MG63 (cell line): Measurements from ENCODE around the gene FAAH. TPM values are rescaled to one million over a fixed set of nuclear protein-coding genes. Genes with fewer than 3 reads are reported as not detected.

Source experiments
- DNase-seq: peaks from one replicate; pipeline ENCODE4 v3.0.0-alpha.2; 2020
- H3K27me3 ChIP-seq: fragments of 250-450 bp; sonication (Bioruptor Pico); 2 replicates; pipeline ENCODE4 v1.5.1; 2020; ENCODE audit warnings: mild to moderate bottlenecking, moderate library complexity
- H3K36me3 ChIP-seq: fragments of 250-450 bp; sonication (Bioruptor Pico); 2 replicates; pipeline ENCODE4 v1.5.1; 2020; ENCODE audit warnings: mild to moderate bottlenecking, moderate library complexity
- H3K4me3 ChIP-seq: fragments of 250-450 bp; sonication (Bioruptor Pico); 2 replicates; pipeline ENCODE4 v1.5.1; 2020; ENCODE audit warnings: mild to moderate bottlenecking, moderate library complexity
- H3K9me3 ChIP-seq: fragments of 250-450 bp; sonication (Bioruptor Pico); 2 replicates; pipeline ENCODE4 v1.5.1; 2020; ENCODE audit warnings: mild to moderate bottlenecking, moderate library complexity
- total RNA-seq: library from RNA; depleted of rRNA; stranded (reverse); fragments of >200 nt; shearing (Covaris generic); gene quantifications from 2 replicates; pipeline ENCODE4 v1.2.3, GENCODE V29; 2014; ENCODE audit warnings: low replicate concordance; rRNA removed

Gene FAAH
- total RNA-seq, 1 experiment from 2014 or later = 0.16 TPM

DNA sequence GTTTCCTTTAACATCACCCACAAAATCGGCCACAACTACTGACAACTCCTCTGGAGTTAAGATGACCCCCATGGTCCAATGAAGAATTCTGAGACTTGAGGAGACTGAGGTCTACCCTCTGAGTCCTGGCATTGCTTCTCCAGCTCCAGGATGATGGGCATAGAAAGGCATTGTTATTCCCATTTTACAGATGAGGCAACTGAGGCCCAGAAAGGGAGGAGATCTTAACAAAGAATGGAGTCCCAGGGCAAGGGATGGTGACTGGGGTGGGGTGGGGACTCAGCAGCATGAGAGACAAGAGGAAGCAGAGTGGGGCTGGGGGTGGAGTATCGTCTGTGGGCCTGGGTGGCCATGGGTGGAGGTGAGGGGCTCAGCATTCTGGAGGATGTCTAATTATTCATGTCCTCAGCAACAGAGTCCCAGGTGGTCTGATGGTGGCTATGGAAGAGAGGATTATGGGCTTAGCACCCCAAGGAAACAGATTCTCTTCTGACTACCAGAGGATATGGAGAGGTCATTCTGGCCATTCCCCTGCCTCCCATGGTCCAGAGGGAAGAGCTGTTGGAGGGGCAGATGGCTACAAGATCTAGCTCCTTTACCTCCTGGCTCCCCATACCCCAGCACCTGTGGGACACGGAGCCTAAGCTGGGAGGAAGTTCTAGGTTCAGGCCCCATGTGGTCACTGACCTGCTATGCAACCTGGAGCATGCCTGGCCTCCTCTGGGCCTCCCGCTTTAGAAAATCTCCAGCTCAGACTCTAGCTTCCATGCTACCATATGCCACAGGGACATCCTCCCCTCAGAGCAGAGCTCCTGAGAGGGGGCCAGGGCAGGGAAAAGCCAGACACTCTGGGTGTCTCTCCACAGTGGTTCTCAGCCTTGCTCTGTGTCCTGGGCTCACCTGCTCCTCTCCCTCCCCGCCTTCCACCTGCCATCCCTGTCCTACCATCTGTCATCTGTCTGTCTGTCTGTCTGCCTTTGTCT, 58.1 kb downstream of the FAAH start:
- no peak for DNase-seq
- Histone ChIP-seq H3K36me3 (no peaks in the 10 kb centered on the region), H3K4me3 (no peak overlapping the region), H3K9me3 (no peaks in the 10 kb centered on the region), H3K27me3 (no peaks in the 10 kb centered on the region)

DNA sequence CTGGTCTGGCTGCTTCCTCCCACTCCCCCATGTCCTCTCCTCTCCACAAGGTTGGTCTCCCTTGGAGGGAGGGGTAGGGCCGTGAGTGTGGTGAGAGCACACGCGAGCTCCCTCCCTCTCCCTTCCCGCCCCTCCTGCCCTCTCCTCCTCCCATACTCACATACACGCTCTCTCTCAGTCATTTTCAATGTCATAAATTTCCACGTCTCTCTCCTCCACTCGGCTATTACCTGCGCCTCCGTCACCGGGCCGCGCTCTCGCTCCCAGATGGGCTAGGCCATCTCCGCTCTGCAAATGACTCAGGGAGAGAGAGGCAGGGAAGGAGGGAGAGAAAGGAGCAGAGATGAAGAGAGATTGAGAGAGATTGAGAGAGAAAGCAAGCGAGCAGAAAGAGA, 58.8 kb downstream of the FAAH start:
- no peaks in the 10 kb centered on the region for H3K27me3 ChIP-seq
- H3K36me3 ChIP-seq = no peaks in the 10 kb centered on the region
- no peak overlapping the region for H3K4me3 ChIP-seq
- no peaks in the 10 kb centered on the region for H3K9me3 ChIP-seq
- no peak for DNase-seq

DNA sequence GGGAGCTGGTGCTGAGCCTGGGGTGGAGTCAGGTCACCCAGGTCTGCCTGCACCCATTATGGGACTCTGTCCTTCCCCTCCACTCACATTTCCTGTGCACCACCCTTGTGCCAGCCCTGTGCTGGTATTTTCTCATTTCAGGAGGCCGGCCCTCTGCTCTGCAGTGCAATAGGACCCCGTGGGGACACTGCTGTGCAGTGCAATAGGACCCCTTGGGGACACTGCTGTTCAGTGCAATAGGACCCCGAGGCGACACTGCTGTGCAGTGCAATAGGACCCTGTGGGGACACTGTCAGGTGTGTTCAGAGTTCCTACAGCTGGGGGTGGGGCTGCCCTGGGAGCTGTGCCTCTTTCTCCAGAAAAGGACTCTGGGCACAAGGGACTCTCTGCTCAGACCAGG, 59.3 kb downstream of the FAAH start:
- Histone ChIP-seq H3K4me3 (no peak overlapping the region), H3K27me3 (no peaks in the 10 kb centered on the region)

DNA sequence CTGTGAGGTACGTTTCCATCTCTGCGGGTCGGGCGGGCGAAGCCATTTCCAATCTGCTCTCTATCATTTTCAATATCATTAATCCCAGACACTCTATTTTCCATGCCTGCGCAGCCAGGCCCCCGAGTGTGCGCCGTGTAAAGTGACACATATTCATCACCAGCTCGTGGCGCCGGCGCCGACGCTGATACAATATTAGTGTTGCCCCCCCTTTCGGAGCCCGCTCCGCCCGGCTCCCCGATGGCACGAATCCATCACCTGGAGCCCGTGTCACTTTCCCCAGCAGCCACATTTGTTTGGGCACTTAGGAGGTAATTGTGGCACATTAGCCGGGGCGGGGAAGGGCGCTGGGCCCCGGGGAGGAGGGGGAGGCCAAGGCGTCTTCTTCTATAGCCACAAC, 61.8 kb downstream of the FAAH start:
- DNase-seq = no peak
- H3K4me3 ChIP-seq = no peak overlapping the region
- no peaks in the 10 kb centered on the region for H3K36me3 ChIP-seq
- no peaks in the 10 kb centered on the region for H3K27me3 ChIP-seq
- no peaks in the 10 kb centered on the region for H3K9me3 ChIP-seq

More for the DNA sequence above, 59.3 kb downstream of the FAAH start:
- Histone ChIP-seq H3K36me3 (no peaks in the 10 kb centered on the region), H3K9me3 (no peaks in the 10 kb centered on the region)
- DNase-seq = no peak

DNA sequence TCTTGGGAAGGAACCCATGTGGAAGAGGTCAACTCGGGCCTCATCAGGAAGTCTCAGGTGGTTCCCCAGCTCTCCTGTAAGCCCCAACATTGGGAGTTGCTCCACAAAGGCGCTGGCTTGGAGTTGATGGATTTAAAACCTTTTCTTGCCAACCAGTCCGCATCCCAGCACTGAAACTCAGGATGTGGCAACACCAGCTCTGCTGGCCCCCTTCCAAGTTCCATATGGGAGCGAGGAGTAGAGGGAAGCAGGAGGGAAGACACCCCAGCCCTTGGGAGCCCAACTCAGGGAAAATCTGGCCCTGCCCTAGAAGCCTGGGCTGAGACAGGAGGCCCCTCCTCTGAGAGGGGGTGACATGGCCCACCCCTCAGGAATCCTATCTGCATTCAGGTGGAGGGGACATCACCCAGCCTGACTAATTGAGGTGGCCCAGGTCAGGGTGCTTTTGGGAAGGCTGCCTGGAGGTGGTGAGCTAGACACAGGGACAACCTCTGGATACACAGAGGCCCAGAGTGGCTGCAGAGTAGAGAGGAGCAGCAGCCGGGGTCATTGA, 62.4 kb downstream of the FAAH start:
- Histone ChIP-seq H3K9me3 (no peaks in the 10 kb centered on the region), H3K4me3 (no peak overlapping the region), H3K27me3 (no peaks in the 10 kb centered on the region), H3K36me3 (no peaks in the 10 kb centered on the region)
- no peak for DNase-seq

DNA sequence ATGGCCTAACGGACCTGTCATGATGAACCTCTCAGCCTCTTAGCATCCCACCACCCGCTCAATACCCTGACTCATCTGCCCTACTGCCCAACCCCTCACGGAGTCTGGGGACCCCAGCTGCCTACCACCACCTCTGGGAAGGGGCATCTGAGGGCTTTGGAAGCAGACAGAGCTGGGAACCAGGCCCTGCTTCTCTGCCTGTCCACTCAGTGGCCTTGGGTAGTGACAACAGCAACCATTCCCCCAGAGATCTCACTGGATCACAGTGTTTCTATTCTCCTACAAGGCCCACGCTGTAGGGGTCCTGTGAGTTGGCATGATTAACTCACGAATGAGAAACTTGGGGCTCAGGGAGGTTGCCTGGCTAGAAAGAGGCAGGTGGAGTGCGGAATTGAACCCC, 63.1 kb downstream of the FAAH start:
- Histone ChIP-seq H3K9me3 (no peaks in the 10 kb centered on the region), H3K27me3 (no peaks in the 10 kb centered on the region), H3K36me3 (no peaks in the 10 kb centered on the region), H3K4me3 (no peak overlapping the region)
- DNase-seq = no peak

DNA sequence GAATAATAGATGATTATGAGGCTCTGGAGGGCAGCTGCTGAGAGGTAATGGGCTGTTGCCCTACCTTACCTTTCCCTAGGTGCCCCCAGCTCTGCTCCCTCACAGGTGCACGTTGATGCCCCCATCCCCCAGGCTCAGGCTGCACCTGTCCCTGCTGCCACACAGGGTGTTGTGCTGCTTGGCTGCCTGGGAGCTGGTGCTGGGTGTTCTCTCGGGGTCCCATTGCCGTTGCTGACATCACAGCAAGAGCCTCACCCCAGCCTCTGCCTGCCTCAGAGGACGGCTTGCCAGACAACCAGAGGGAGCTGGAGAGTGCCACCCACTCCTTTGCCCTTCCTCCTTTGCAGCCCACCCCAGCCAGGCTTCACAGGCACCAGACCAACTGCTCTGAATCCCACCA, 64.1 kb downstream of the FAAH start:
- no peaks in the 10 kb centered on the region for H3K36me3 ChIP-seq
- no peaks in the 10 kb centered on the region for H3K9me3 ChIP-seq
- no peaks in the 10 kb centered on the region for H3K27me3 ChIP-seq
- DNase-seq = no peak
- no peak overlapping the region for H3K4me3 ChIP-seq

DNA sequence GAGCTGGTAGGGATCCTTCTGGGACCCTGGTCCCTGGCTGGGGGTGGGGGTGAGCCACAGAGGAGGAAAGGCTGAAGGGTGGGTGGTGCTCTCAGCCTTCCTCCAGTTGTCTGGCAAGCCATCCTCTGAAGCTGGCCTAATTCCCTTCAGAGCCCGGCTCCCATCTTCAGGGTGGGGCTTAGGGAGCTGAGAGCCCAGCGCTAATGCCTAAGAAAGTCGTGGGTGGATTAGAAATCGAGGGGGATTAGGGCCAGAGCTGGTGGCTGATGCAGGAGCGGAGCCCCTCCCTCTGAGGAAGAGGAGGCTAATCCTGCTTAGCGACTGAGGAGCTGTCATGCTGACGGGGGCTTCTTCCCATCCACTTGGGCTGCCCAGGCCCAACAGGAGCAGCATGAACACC, 64.7 kb downstream of the FAAH start:
- H3K9me3 ChIP-seq = no peaks in the 10 kb centered on the region
- H3K27me3 ChIP-seq = no peaks in the 10 kb centered on the region
- H3K36me3 ChIP-seq = no peaks in the 10 kb centered on the region
- H3K4me3 ChIP-seq = no peak overlapping the region
- no peak for DNase-seq

DNA sequence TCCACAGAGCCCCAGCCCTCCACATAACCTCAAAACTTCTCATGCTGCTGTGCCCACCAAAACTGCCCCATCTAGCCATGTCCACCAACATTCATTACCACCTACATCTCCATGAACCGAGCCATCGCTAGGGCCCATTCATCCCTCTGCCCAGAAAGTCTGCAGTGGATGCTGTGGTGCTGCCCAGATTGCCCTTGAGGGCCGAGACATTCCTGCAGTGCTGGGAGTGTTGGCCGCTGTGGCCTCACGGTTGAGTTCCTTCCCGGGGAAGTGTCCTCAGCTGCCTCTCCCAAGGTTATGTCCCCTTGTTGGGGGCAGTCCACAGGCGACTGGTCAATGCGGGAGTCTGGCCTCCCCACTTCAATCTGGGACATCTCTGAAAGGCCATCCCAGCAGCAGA, 65.2 kb downstream of the FAAH start:
- H3K27me3 ChIP-seq = no peaks in the 10 kb centered on the region
- DNase-seq = no peak
- no peaks in the 10 kb centered on the region for H3K9me3 ChIP-seq
- H3K4me3 ChIP-seq = no peak overlapping the region
- no peaks in the 10 kb centered on the region for H3K36me3 ChIP-seq

DNA sequence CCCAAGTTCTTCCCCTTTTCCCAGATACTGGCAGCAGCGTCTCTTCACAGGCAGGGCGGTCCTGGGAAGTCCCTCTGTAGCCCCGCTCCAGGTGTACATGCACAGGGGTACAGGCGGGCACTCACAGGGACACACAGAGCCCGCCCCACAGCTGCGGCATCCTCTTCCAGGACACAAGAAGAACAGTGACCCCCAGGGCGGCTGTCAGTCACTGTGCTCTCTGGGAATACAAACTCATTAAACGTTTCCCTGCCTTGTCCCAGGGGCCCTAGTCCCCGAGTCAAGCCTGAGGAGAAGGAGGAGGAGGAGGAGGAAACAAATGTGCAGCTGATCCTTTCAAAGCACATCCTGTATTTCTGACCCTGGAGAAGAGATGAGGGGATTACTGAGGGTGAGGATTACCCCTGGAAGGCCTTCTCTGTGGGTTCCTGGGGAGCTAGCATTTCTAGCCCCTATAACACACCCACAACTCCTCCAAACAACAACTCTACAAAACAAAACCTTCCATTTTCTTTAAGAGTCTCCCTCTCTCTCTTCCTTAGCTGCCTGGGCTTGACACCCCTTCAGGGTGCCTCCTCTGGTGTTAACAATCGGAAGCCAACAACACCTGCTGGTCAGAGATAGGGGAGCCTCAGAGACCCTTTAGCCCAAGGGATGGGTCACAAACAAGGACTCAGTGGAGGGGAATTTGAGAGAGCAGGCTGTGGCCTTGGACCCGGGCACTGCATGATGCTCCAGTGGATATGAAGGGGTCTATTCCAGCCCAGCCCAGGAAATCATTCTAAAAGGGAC, 67.1 kb downstream of the FAAH start:
- H3K36me3 ChIP-seq = no peaks in the 10 kb centered on the region
- no peaks in the 10 kb centered on the region for H3K27me3 ChIP-seq
- H3K4me3 ChIP-seq = no peak overlapping the region
- no peak for DNase-seq
- H3K9me3 ChIP-seq = no peaks in the 10 kb centered on the region

DNA sequence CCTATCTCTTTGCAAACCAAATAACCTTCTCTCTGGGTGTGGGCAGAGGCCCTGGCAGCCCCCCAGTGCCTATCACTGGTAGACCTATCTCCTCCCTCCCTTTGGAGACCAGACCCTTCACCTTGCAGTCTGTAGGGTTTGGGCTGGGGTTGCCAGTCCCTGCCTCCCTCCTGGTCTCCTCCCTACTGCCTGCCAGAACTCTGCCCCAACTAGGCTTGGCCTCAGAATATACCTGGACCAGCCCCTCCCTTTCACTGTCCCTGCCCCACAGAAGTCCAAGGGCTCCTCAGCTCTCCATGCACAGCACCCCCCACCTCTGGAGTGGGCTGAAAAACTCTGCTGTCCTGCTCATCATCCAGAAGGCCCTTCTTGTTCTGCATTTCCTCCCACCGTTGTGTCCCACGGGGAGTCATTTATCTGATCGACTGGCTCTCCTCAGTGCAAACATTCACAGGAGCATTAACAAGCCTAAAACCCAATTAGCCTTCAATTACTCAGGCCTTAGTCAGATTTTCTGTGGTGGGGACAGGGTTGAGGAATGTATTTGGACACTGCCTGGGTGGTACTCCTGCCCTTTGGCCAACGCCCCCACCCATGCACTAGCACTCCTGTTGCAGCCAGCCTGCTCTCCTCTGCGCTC, 67.8 kb downstream of the FAAH start:
- Histone ChIP-seq H3K9me3 (no peaks in the 10 kb centered on the region), H3K27me3 (no peaks in the 10 kb centered on the region), H3K4me3 (no peak overlapping the region), H3K36me3 (no peaks in the 10 kb centered on the region)
- no peak for DNase-seq

Other genes with a start within 250 kb of the FAAH start
- not detected in 2 replicates for gene TSPAN1, start 219.2 kb upstream of the FAAH start, total RNA-seq
- gene P3R3URF, start 217.8 kb upstream of the FAAH start, total RNA-seq = not detected in 2 replicates
- gene POMGNT1, start 195.9 kb upstream of the FAAH start, total RNA-seq = 69.4 and 89.7 TPM in 2 replicates
- gene LURAP1, start 191.0 kb upstream of the FAAH start, total RNA-seq = 0.16 TPM in 1 of 2 replicates, not detected in the other
- 3.3 and 15.3 TPM in 2 replicates for gene RAD54L, start 146.6 kb upstream of the FAAH start, total RNA-seq
- 70.5 and 101 TPM in 2 replicates for gene LRRC41, start 90.7 kb upstream of the FAAH start, total RNA-seq
- 768 and 982 TPM in 2 replicates for gene UQCRH, start 90.6 kb upstream of the FAAH start, total RNA-seq
- gene NSUN4, start 53.5 kb upstream of the FAAH start, total RNA-seq = 7.7 and 16.7 TPM in 2 replicates
- gene DMBX1, start 95.5 kb downstream of the FAAH start, total RNA-seq = not detected in 2 replicates
- not detected in 2 replicates for gene KNCN, start 157.3 kb downstream of the FAAH start, total RNA-seq
- gene MKNK1, start 210.0 kb downstream of the FAAH start, total RNA-seq = 16.4 and 22.7 TPM in 2 replicates
- 1.5 and 4.8 TPM in 2 replicates for gene MOB3C, start 222.5 kb downstream of the FAAH start, total RNA-seq